Measurements from ENCODE around the gene FGF12.

FGF12 gene

GRCh38 chr3:192108820-192109219, 618.5 kb downstream of the FGF12 start:
- DNase-seq (ENCODE audit: low read depth in 2 of 2), result no peak

- no peak for DNase-seq (ENCODE audit: low read depth in 2 of 2)
These were observed 620.8 kb downstream of the FGF12 start for GRCh38 chr3:192106543-192106942.

- DNase-seq (ENCODE audit: low read depth in 2 of 2), result no peak
These were observed 634.8 kb downstream of the FGF12 start for GRCh38 chr3:192092388-192093005.

GRCh38 chr3:192091831-192092230, 635.5 kb downstream of the FGF12 start:
- DNase-seq (ENCODE audit: low read depth in 2 of 2), result no peak

GRCh38 chr3:192090586-192090985, 636.8 kb downstream of the FGF12 start:
- DNase-seq (ENCODE audit: low read depth in 2 of 2), result no peak

All from stimulated activated CD8-positive, alpha-beta memory T cell treated with anti-CD3 and anti-CD28 coated beads, Interleukin-7, amount 100 ng/mL, for 4 hours (primary cell).